Measurements from ENCODE around the gene CIRBP.
A peak's percentile ranks its signal among the peaks of the same experiment; 100 is the strongest.

Gene CIRBP

DNA sequence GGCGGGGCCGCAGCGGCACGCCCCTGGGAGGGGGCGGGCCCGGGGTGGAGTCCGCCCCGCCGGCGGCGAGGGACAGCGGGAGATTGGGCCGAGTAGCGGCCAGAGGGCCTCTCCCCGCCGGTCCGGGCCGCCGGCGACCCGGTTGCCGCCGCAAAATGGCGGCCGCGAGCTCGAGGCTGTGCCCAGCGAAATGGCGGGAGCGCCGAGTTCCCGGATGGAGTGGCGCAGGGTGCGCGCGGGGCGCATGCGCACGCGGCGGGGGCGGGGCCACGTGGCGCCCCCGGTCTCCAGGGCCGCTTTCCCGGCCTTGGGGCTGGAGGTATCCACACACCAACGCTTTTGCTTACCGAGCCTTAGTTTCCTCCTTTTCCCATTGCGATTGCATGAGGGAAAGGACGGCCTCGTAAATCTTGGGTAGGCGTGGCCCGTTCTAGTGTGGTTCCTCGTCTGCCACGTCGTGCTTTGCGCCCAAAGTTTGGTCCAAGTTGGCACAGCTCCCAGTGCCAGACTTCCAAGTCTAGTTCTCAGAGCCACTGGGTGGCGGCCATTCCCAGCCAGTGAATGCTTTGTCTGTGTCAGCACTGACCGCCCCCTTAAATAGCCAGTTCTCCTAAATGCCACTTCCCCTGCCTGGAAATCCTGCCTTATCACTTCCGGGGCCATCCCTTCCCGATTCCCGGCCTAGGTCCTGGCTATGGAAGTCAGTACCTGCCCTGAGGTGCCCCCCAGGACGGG lies 513 bp downstream of the CIRBP start:
- peak overlapping the region; percentile 69 for H3K4me3 ChIP-seq (ENCODE audit: low read length)
- DNase-seq (ENCODE audit: low read depth), result no peak
- peak; percentile 16 for TF ChIP-seq CTCF (conservative IDR thresholded peaks at IDR 0.05; ENCODE audit: low read depth, low read length)

- no peak for TF ChIP-seq CTCF (conservative IDR thresholded peaks at IDR 0.05; ENCODE audit: low read depth, low read length)
- peak overlapping the region; percentile 69 for H3K4me3 ChIP-seq (ENCODE audit: low read length)
- DNase-seq (ENCODE audit: low read depth), result no peak
Observed at GRCh38 chr19:1270213-1270853, 1.2 kb downstream of the CIRBP start.

GRCh38 chr19:1270854-1271527 lies 1.9 kb downstream of the CIRBP start:
- H3K4me3 ChIP-seq (ENCODE audit: low read length), result peak overlapping the region; percentile 69
- no peak for TF ChIP-seq CTCF (conservative IDR thresholded peaks at IDR 0.05; ENCODE audit: low read depth, low read length)
- no peak for DNase-seq (ENCODE audit: low read depth)

GRCh38 chr19:1271528-1272422 lies 2.6 kb downstream of the CIRBP start:
- no peak for TF ChIP-seq CTCF (conservative IDR thresholded peaks at IDR 0.05; ENCODE audit: low read depth, low read length)
- H3K4me3 ChIP-seq (ENCODE audit: low read length), result no peak overlapping the region

GRCh38 chr19:1272423-1273262 lies 3.5 kb downstream of the CIRBP start:
- H3K4me3 ChIP-seq (ENCODE audit: low read length), result no peak overlapping the region
- DNase-seq (ENCODE audit: low read depth), result no peak
- TF ChIP-seq CTCF (conservative IDR thresholded peaks at IDR 0.05; ENCODE audit: low read depth, low read length), result no peak

More at GRCh38 chr19:1271528-1272422, 2.6 kb downstream of the CIRBP start:
- no peak for DNase-seq (ENCODE audit: low read depth)
